Vagina (tissue), 2 donors: Measurements from ENCODE around the gene ZMYND11.

Experiments used
- POLR2AphosphoS5 ChIP-seq, 2 donors: sonication (generic); formaldehyde crosslinking; IDR thresholded peaks; one replicate each; pipeline ENCODE4 v1.9.0; 2017; ENCODE audit warnings: antibody characterized with exemption in 2 of 2, mild to moderate bottlenecking in 2 of 2, low read depth in 1 of 2; ENCODE audit not compliant: insufficient read depth in 1 of 2
- TF ChIP-seq, protein P1 (sequence below), 3 experiments: fragments of 450-650 bp in 2 of 3; fragments of 200-600 bp in 1 of 3; sonication (generic) in 1 of 3; IDR thresholded peaks; one replicate each; pipeline ENCODE4 v1.5.1; 2017 to 2019; ENCODE audit warnings: antibody characterized with exemption in 3 of 3, mild to moderate bottlenecking in 2 of 3, moderate library complexity in 2 of 3

DNA sequence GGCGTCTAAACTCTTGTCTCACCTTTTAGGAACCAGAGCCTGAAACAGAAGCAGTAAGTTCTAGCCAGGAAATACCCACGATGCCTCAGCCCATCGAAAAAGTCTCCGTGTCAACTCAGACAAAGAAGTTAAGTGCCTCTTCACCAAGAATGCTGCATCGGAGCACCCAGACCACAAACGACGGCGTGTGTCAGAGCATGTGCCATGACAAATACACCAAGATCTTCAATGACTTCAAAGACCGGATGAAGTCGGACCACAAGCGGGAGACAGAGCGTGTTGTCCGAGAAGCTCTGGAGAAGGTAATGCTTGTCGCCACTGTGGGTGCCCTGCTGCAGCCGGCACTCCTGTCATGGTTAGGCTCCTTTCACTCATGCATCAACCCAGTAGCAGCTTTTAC, 113.1 kb downstream of the ZMYND11 start:
- TF ChIP-seq, protein P1, sequence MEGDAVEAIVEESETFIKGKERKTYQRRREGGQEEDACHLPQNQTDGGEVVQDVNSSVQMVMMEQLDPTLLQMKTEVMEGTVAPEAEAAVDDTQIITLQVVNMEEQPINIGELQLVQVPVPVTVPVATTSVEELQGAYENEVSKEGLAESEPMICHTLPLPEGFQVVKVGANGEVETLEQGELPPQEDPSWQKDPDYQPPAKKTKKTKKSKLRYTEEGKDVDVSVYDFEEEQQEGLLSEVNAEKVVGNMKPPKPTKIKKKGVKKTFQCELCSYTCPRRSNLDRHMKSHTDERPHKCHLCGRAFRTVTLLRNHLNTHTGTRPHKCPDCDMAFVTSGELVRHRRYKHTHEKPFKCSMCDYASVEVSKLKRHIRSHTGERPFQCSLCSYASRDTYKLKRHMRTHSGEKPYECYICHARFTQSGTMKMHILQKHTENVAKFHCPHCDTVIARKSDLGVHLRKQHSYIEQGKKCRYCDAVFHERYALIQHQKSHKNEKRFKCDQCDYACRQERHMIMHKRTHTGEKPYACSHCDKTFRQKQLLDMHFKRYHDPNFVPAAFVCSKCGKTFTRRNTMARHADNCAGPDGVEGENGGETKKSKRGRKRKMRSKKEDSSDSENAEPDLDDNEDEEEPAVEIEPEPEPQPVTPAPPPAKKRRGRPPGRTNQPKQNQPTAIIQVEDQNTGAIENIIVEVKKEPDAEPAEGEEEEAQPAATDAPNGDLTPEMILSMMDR (IDR thresholded peaks at IDR 0.05), result no peak
- TF ChIP-seq POLR2AphosphoS5 (IDR thresholded peaks at IDR 0.05; ENCODE audit: insufficient read depth in 1 of 2, low read depth in 1 of 2), result no peak
